HG02840 (cell line): ENCODE results near the gene THNSL1.
"Not testable (repeated sequence)": the region's sequence is repeated elsewhere in the genome, so short reads cannot be mapped to it uniquely, and the experiment has no call there.

Source experiments
- ATAC-seq: cut with Tn5 transposase; IDR thresholded peaks from one replicate; pipeline ENCODE4 v1.9.1; 2021; ENCODE audit warnings: mild to moderate bottlenecking, moderate library complexity, moderate number of reproducible peaks; ENCODE audit not compliant: unreplicated experiment, low FRiP score

The THNSL1 gene, protein sequence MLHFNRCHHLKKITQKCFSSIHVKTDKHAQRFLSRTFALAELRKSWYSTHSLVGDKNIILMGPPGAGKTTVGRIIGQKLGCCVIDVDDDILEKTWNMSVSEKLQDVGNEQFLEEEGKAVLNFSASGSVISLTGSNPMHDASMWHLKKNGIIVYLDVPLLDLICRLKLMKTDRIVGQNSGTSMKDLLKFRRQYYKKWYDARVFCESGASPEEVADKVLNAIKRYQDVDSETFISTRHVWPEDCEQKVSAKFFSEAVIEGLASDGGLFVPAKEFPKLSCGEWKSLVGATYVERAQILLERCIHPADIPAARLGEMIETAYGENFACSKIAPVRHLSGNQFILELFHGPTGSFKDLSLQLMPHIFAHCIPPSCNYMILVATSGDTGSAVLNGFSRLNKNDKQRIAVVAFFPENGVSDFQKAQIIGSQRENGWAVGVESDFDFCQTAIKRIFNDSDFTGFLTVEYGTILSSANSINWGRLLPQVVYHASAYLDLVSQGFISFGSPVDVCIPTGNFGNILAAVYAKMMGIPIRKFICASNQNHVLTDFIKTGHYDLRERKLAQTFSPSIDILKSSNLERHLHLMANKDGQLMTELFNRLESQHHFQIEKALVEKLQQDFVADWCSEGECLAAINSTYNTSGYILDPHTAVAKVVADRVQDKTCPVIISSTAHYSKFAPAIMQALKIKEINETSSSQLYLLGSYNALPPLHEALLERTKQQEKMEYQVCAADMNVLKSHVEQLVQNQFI

DNA sequence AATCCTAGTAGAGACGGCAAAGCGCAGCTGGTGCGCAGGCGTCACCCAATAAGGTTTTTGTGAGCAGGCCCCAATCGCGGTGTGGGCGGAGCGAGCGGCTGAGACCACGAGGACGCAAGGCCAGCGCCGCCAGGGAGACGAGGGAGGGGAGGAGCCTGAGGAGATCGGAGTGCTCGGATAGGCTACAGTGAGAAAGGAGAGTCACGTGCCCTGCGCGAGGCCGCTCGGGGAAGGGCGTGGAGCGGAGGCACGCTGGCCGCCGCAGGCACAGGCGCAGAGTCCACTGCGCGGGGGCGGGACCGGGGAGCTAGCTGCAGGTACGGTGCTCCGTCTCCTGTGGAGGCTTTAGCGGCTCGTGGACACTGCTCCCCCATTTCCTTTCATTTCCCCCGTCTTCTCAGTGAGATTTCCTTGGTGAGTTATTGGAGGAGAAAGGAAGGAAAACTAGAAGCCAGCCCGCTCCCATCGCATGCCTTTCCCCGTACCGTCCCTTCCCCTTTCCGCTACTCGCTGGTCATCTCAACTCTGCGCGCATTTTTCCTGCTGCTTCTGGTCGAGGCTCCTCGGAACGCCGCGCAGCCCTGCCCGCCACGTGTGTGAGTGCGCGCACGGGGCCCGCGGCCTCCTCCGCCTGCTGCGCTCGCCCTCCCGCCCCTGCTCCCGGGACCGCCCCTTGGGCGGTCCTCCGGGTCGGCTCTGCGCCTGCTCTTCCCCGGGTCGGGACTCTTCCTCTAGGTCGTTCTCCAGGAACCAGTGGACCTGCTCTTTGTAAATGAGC is at the start of gene THNSL1:
THNSL1 (plus strand) TSS at position 237 of the 778 bp plus-strand sequence. CDS start 6,612 bp downstream, outside the sequence.
- peak; percentile 99 for ATAC-seq

DNA sequence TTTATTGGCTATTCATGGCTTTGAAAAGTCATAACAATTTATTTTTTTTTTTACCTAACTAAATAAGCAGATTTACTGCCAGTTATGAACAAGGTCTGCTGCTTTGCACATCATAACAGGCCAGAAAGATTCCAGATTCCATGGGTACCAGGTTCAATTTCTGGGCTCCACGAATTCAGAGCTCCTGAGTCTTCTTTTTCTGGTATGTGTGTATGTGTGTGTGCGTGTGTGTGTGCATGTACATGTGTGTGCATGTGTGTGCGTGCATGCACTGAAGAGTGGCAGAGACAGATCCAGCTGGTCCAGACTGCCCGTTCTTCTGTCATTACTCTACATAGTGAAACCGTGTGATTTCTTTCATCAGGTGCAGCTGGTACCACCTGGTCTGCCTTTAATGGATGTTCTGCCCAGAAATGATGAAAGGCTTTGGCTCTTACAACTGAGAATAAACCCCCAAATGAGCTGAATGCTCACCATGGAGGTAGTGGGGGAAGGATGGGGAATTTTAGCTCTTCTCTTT is 49.4 kb upstream of the THNSL1 start:
- no peak for ATAC-seq

DNA sequence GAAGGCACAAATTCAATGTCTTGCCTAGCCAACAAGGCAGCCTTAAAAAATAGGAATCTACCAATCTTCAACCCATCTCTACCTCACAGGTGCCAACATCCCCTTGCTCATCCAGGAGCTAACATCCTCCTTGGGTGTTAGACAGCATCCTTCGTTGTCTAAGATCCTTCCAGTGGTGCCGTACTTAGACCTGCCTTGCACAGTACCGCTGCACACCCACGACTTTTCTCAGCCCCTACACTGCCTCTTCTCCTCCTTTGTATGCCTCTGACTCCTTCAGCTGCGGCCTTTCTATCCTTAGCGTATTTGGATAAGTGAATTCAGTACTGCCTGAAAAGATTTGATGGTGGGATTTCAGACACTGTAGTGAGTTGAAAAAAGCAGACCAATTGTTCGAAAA is 48.1 kb upstream of the THNSL1 start:
- no peak for ATAC-seq

DNA sequence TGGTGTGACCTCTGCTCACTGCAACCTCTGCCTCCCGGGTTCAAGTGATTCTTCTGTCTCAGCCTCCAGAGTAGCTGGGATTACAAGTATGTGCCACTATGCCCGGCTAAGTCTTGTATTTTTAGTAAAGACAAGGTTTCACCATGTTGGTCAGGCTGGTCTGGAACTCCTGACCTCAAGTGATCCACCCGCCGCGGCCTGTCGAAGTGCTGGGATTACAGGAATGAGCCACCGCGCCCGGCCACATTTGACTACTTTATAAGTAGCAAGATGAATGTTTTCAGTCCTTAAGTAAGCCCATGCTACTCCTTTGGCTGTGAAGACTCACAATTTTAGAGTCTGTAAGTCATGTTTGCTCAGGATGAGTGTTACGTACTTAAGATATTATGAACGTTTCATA is 47.5 kb upstream of the THNSL1 start:
- ATAC-seq: not testable (repeated sequence)

DNA sequence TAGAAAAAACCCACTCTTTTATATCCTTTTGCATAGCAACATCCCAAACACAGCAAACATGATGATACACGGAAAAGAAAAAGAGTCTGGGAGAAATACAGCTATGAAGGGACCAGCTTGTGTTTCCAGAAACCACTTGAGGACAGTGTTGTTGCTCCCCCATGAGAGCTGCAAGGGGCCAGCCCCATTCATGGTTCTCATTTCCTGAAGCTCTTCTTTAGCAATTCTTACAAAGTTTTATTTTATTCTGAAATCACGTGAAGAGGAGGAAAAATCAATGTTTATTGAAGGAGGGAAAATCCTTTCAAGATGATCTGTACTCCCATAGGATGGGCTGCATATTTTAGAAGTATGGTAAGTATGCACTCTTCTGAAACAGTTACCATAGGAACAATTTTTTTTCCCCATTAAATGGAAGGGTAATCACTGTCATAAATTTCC is 46.6 kb upstream of the THNSL1 start:
- no peak for ATAC-seq

DNA sequence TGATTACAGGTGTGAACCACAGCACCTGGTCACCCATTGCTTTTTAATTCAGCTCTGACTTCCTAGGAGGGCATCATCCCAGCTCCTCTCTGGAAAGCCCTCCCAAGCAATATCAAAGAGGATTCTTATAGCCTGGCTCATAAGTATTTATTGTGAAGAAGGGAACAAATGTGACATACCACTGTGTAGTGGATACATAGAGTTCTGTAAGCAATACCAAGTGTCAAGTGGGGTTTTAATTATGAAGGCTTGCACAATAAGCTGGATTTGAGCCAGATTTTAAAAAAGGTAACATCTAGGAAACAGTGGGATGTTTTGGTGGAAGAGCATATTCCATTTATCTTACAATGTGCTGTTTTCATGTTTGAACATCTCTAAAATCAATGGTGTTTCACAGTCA is 45.0 kb upstream of the THNSL1 start:
- ATAC-seq: no peak

DNA sequence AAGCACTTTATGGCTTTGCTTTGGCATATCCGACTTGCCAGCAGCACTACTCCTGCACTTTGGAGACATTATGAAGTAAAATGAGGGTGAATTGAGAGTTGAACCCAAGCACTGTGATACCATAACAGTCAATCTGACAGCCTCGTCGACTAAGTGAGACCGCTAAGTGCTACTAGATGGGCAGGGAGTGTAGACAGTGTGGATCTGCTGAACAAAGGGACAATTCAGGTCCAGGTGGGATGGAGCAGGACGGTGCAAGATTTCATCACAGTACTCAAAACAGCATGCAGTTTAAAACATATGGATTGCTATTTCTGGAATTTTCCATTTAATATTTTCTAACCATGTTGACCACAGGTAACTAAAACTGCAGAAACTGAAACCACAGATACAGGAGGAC is 43.2 kb upstream of the THNSL1 start:
- ATAC-seq: no peak

DNA sequence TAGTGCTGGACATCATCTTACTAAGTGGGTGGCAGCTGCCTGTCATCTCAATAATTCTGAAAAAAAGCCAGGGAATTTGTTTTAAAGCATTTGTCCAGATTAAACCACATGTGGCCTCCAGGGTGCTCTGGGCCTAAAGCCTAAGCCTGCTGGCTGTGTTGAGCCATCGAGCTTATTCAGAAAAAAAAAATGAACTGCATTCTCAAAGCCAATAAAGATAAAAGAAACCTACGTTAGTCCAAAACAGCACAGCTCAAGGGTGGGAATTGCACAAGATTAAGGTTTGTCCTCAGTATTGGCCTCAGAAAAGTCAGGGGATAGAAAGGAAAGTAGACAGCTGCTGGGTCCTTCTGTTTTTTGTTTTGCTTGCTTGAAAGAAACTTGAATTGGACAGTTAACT is 41.4 kb upstream of the THNSL1 start:
- no peak for ATAC-seq

DNA sequence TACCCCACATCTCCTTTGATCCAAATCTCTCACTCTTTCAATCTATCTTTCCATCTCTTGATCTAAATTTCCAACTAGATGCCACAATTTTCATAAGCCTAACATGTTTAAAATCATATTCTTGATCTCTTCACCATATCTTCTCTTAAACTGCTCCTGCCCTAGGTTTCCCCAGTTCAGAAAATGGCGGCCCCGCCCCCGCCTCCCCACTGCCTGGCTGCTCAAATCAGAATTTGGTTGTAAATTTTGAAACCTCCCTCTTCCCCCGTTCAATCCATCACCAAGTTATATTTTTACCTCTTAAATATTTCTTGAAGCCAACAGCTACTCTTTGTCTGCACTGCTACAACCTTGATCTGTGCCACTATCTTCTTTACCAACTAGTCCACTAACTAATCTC is 36.7 kb upstream of the THNSL1 start:
- ATAC-seq: no peak

DNA sequence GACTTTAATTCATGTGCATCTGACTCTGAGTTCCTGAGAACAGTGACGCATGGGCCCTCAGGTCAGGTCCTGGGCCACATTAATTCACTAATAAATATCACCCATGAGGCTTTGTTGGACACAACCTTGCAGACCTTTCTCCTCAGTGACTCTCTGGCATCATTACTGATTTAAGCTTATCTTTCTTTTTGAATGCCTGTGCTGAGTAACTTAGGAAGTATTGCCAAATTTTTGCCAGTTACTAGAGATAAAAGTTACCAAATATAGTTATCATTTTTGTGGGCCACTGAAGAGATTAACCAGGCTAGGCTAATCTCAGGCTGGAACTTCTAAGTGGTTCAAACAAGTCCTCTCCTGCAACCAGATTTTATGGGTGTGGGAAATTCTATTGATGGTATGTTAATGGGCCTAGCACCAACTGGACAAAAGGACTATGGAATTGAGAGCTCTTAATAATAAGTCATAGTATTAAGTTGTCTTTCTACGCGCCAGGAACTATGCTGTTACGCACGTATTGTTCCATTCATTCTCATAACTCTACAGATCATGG is 35.2 kb upstream of the THNSL1 start:
- no peak for ATAC-seq

DNA sequence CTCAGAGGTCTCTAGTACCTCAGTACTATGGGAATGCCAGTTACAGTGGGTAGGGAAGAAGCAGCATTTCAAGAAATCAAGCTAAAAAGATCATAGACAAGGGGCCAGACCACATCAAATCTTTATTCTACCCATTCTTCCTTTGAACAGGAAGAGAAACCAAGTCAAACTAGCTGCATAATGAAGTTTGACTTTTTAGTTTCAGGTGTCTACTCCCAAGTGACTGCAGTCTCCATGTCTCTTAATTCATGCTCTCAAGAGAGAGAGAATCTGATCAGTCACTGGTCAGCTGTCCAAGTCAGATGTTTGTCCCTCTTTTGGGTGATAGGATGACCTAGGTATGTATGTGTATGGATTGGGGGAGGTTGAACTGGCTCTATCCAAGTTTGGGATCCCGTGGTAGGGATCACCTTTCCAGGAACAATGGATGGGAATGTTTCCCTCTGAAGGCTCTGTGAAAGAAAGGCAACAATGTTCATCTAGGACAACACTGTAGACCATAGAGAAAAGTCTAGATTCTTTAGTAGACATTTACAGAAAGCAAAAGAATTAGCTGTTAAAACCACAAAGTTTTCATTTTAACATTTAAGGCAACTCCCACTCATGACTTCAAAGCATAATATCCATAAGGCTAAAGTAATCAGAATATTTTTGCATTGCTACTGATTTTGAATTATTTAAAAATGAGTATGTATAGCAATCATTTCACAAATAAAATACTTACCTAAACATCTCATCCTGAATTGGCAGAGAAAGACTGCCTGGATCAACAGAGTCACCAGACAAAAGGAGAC is 33.9 kb upstream of the THNSL1 start:
- no peak for ATAC-seq

DNA sequence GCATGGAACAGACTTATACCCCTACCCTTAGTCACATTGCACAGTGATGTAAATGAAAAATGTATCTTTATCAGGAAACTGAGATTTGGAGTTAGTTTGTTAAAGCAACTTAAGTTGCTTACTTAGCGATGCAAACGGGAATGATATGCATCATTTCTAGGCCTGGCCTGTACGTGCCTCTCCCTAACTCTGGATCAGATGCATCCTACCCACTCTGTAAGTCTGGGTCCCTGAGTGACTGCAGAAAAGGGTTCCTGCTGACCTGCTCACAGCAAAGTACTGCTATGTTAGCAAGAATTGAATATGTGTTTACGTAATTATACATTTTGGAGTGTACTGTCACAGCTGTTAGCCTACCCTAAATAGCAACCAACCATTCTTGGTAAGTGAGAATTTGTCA is 33.3 kb upstream of the THNSL1 start:
- ATAC-seq: no peak

DNA sequence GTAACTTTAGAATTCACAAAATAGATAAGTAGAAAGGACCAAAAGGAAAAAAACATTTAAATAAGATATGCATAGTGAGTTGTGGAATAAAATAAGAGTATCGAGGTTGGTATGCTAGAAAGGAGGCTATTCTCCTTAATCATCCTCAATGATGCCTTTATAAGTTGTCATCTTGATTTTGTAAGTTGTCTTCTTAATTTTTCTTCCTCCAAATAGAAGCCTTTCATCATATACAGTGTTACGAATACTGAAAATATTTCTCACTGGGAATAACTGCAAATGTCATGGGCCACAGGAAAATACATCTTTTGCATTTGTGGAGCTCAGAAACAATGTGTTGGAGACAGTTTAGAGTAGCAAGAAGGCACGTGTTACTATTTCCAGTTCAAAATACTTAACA is 32.5 kb upstream of the THNSL1 start:
- no peak for ATAC-seq

DNA sequence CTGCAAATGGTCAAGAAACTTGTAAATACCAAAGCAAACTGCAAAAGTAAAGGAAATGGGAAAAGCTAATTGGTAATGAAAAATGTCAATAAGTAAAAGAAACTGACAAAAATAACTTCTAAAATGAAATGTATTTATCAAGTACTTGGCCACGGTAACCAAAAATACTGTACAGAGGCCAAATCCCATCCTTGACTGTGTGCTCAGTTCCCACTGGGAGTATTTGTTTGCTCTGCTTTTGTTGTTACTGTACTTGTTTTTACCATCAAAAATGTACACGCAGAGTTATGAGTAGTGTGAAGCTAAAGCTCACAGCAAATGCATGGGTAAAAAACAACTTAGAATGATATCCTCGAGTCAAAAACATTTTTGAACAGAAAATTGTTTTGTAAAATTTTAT is 31.5 kb upstream of the THNSL1 start:
- ATAC-seq: no peak

DNA sequence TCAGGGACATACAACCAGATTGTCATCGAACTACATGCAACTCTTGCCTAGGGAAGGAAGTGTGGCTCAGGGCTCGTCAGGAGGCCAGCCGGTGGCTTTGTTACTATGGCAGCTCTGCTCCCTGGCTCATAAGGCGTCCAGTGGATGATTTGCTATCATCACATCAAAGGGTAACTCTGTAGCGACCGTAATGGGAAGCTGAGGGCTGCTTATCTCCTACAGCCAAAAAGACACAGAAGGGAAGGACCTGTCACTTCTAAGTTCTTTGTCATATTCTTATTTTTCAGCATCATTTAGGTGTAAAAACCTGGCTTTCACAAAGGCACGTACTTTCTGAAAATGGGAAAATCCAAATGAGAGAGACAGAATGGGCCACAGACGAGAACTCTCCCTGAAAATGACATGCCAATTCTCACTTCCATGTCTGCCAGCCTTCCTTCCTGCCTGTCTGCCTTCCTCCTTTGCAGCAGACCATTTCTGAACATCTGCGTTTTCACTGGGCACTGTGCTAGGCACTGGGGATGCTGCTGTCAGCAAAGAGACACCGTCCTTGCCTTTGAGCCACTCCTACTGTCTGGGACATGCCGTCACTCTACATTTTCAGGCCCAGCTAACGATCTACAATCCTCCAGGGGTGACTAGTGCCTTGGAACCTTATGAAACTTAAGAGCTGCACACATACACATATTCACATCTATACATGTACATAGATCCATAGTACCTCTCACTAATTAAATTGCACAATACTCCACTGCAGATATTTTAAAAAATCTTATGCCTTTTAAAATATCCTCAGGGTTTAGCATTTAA is 27.4 kb upstream of the THNSL1 start:
- ATAC-seq: no peak

DNA sequence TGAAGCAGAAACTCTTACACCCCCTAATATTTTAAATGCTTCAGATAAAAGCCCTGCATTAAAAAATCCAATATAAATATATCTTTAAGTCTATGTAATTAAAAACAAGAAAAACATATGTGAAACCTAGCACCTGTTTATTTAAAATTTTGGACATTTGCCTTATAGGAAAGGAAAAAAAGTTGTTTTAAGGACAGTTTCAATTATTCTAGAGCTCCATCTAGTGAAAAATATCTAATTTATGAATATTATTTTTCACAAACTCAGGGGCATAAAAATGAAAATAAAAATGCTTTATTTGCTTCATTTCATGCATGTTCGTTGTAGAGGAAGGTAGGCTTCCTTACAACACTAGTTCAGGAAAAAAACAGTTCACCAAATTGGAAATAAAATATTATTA is 26.5 kb upstream of the THNSL1 start:
- ATAC-seq: no peak

DNA sequence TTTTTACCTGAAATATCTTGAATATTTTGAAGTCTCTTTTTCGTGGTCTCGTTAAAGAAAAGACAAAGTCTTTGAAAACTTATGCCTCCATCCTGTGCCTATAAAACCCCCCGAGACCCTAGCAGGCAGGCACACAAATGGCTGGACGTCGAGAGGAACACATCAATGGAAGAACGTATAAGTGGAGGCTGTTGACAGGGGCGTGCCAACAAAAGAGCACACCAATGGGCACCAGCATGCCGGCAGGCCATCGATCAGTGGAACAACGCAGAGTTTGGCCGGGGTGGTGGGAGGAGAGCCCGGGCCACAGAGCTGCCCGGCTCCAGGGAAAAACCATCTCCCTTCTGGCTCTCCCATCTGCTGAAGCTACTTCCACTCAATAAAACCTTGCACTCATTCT is 25.1 kb upstream of the THNSL1 start:
- no peak for ATAC-seq

DNA sequence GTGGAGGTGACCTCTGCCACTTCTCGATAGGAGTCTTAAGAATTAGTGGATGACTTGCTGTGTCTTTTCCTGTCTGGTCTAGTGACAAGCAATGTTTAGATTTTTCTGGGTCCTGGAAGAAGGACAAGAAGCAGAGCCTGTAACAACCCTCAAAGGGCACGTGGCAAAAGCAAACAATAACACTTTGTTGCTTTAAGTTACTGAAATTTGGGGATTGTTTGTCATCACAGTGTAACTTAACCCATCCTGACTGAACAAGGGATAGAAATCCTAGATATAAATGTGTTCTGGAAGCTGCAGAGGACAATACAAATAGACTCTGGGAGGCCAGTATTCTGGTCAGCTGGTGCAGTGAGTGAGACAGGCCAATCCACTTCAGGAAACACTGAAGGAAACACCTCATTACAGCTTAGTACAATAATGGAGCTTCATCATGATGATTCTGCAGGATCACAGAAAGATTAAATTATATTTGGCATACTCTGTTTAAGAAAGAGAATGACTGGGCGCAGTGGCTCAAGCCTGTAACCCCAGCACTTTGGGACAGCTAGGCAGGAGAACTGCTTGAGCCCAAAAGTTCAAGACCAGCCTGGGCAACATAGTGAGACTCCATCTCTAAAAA is 23.8 kb upstream of the THNSL1 start:
- no peak for ATAC-seq
